Fibroblast of lung (primary cell): ENCODE measurements around the gene ZMYM4. TPM values are rescaled to one million over a fixed set of nuclear protein-coding genes. Genes with fewer than 3 reads are reported as not detected.
A peak's percentile ranks its signal among the peaks of the same experiment; 100 is the strongest.

Experiments used
- DNase-seq, 2 donors: peaks; one replicate each; pipeline versions ENCODE4 v3.0.0 to v3.0.0-alpha.2; 2010; ENCODE audit warnings: low read depth in 2 of 2
- H2AFZ ChIP-seq: 2 replicates; pipeline ENCODE4 v1.5.1; 2012; ENCODE audit warnings: low read length, control low read depth, inconsistent platforms
- H3K27ac ChIP-seq: 2 replicates; pipeline ENCODE4 v1.5.1; 2011; ENCODE audit warnings: low read length, control low read depth; ENCODE audit not compliant: insufficient read depth
- H3K27me3 ChIP-seq: 2 replicates; pipeline ENCODE4 v1.5.1; 2011; ENCODE audit warnings: mild to moderate bottlenecking, low read length; ENCODE audit not compliant: control insufficient read depth, insufficient read depth
- H3K36me3 ChIP-seq: 2 replicates; pipeline ENCODE4 v1.5.1; 2011; ENCODE audit warnings: low read length; ENCODE audit not compliant: control insufficient read depth, insufficient read depth
- H3K4me1 ChIP-seq: 2 replicates; pipeline ENCODE4 v1.5.1; 2011; ENCODE audit warnings: low read length; ENCODE audit not compliant: control insufficient read depth, insufficient read depth; ENCODE audit errors: extremely low read depth
- H3K4me2 ChIP-seq: 2 replicates; pipeline ENCODE4 v1.5.1; 2011; ENCODE audit warnings: low read length, control low read depth; ENCODE audit not compliant: insufficient read depth; ENCODE audit errors: extremely low read depth
- H3K4me3 ChIP-seq, 4 experiments: fragments of 200-600 bp in 1 of 4; sonication (generic) in 1 of 4; replicated peaks in 1 of 4; 2 replicates each; pipeline ENCODE4 v1.5.1; 2011 to 2016; ENCODE audit warnings: low read length in 4 of 4, low read depth in 3 of 4, mild to moderate bottlenecking in 3 of 4, control low read depth in 2 of 4, inconsistent platforms in 1 of 4, mixed read lengths in 1 of 4; ENCODE audit not compliant: insufficient read depth in 1 of 4; ENCODE audit errors: control extremely low read depth in 1 of 4
- H3K79me2 ChIP-seq: 2 replicates; pipeline ENCODE4 v1.5.1; 2012; ENCODE audit warnings: mild to moderate bottlenecking, low read length, inconsistent platforms; ENCODE audit not compliant: control insufficient read depth, insufficient read depth
- H3K9ac ChIP-seq: 2 replicates; pipeline ENCODE4 v1.5.1; 2011; ENCODE audit warnings: mild to moderate bottlenecking, low read length, control low read depth; ENCODE audit not compliant: insufficient read depth
- H3K9me3 ChIP-seq: 2 replicates; pipeline ENCODE4 v1.5.1; 2012; ENCODE audit warnings: low read depth, low read length; ENCODE audit not compliant: control insufficient read depth, insufficient read depth
- H4K20me1 ChIP-seq: 2 replicates; pipeline ENCODE4 v1.5.1; 2011; ENCODE audit warnings: low read length; ENCODE audit not compliant: control insufficient read depth, insufficient read depth; ENCODE audit errors: extremely low read depth
- EZH2 ChIP-seq: IDR thresholded peaks from 2 replicates; pipeline ENCODE4 v1.5.1; 2012; ENCODE audit warnings: low read length, control low read depth, mild to moderate bottlenecking; ENCODE audit errors: missing control alignments
- polyA plus RNA-seq, 2 donors: library from polyadenylated mRNA; depleted of rRNA in 1 of 2; stranded (reverse) in 1 of 2; unstranded in 1 of 2; fragments of >200 nt; gene quantifications; 2 replicates each; pipeline ENCODE4 v1.2.1, GENCODE V29; 2011 to 2012; ENCODE audit warnings: missing spikeins in 1 of 2
- total RNA-seq: library from RNA; depleted of rRNA; stranded (reverse); fragments of >200 nt; gene quantifications from 2 replicates; pipeline ENCODE4 v1.2.1, GENCODE V29; 2014
- TF ChIP-seq, protein P1 (sequence below), 2 donors: IDR thresholded peaks in 1 of 2; conservative IDR thresholded peaks in 1 of 2; 1 replicate in 1 of 2; 2 replicates in 1 of 2; pipeline ENCODE4 v1.5.1; 2011 to 2012; ENCODE audit warnings: low read length in 2 of 2, control low read depth in 1 of 2, inconsistent platforms in 1 of 2, low read depth in 1 of 2, mild to moderate bottlenecking in 1 of 2

Gene ZMYM4
- total and polyA plus RNA-seq, 2 donors (not counting 1 experiment from before 2014, with no cell fraction given): 40.5 to 54.1 TPM

GRCh38 chr1:35451125-35451528 is 182.6 kb downstream of the ZMYM4 start:
- H3K9ac ChIP-seq: no peak overlapping the region
- TF ChIP-seq, protein P1, sequence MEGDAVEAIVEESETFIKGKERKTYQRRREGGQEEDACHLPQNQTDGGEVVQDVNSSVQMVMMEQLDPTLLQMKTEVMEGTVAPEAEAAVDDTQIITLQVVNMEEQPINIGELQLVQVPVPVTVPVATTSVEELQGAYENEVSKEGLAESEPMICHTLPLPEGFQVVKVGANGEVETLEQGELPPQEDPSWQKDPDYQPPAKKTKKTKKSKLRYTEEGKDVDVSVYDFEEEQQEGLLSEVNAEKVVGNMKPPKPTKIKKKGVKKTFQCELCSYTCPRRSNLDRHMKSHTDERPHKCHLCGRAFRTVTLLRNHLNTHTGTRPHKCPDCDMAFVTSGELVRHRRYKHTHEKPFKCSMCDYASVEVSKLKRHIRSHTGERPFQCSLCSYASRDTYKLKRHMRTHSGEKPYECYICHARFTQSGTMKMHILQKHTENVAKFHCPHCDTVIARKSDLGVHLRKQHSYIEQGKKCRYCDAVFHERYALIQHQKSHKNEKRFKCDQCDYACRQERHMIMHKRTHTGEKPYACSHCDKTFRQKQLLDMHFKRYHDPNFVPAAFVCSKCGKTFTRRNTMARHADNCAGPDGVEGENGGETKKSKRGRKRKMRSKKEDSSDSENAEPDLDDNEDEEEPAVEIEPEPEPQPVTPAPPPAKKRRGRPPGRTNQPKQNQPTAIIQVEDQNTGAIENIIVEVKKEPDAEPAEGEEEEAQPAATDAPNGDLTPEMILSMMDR (conservative IDR thresholded peaks at IDR 0.05 in 1 of 2, IDR thresholded peaks at IDR 0.05 in 1 of 2; ENCODE audit: low read depth in 1 of 2, low read length in 2 of 2): peak; percentile 88
- TF ChIP-seq EZH2: no peak
- peaks cover 32% of the 10 kb centered on the region for H3K4me1 ChIP-seq
- peaks cover 6% of the 10 kb centered on the region for H3K36me3 ChIP-seq
- no peaks in the 10 kb centered on the region for H3K27me3 ChIP-seq
- no peak overlapping the region for H3K4me2 ChIP-seq
- no peak overlapping the region for H3K4me3 ChIP-seq
- peak; percentile 60 to 87 for DNase-seq
- no peaks in the 10 kb centered on the region for H4K20me1 ChIP-seq
- no peak overlapping the region for H3K27ac ChIP-seq
- no peaks in the 10 kb centered on the region for H3K9me3 ChIP-seq
- H2AFZ ChIP-seq: no peak overlapping the region
- no peaks in the 10 kb centered on the region for H3K79me2 ChIP-seq

DNA sequence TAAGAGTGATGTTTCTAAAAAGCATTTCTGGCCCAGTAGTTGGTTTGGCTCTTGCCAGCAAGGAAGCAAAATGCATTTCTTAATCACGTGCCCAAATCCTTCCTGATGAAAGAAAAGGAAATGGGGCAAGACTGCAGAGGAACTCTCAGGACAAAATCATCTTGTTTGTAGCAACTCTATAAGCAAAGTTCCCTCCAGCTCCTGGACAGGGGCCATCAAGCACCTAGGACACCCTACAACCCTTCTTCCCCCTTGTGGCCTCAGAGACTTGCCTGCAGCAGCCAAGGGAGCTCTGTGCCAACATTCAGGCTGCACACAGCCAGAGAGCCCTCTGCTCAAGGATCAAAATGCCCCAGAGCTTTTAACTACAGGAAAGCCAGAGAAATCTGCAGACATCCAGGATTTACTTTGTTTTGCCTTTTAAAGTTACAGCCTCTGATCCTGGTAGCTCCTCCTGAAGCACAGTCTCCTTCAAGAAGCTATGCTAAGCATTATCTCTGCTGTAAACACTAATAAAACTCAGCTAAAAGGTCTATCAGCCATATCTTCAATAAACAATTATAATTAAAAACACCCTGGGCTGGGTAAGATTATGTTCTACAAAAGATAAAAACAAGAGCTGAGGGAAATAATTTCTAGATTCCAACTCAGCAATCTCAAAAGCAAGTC is 183.7 kb downstream of the ZMYM4 start:
- Histone ChIP-seq H4K20me1 (no peaks in the 10 kb centered on the region), H3K9me3 (no peaks in the 10 kb centered on the region), H3K4me1 (peaks cover 32% of the 10 kb centered on the region), H3K4me3 (no peak overlapping the region), H3K36me3 (peaks cover 6% of the 10 kb centered on the region), H2AFZ (no peak overlapping the region), H3K27me3 (no peaks in the 10 kb centered on the region), H3K9ac (no peak overlapping the region), H3K4me2 (peak overlapping the region; percentile 36), H3K79me2 (no peaks in the 10 kb centered on the region), H3K27ac (peak overlapping the region; percentile 37)
- TF ChIP-seq, protein P1 (conservative IDR thresholded peaks at IDR 0.05 in 1 of 2, IDR thresholded peaks at IDR 0.05 in 1 of 2; ENCODE audit: low read depth in 1 of 2, low read length in 2 of 2): peak in 1 of 2 donors; percentile 11
- TF ChIP-seq EZH2: no peak
- DNase-seq: peak; percentile 21 to 93

- no peaks in the 10 kb centered on the region for H4K20me1 ChIP-seq
- H3K9ac ChIP-seq: no peak overlapping the region
- H3K4me3 ChIP-seq: no peak overlapping the region
- H3K27me3 ChIP-seq: no peaks in the 10 kb centered on the region
- no peaks in the 10 kb centered on the region for H3K9me3 ChIP-seq
- H3K4me1 ChIP-seq: peaks cover 28% of the 10 kb centered on the region
- H2AFZ ChIP-seq: no peak overlapping the region
- H3K36me3 ChIP-seq: peaks cover 6% of the 10 kb centered on the region
- DNase-seq: no peak
- H3K27ac ChIP-seq: no peak overlapping the region
- no peak for TF ChIP-seq EZH2
- TF ChIP-seq, protein P1 (conservative IDR thresholded peaks at IDR 0.05 in 1 of 2, IDR thresholded peaks at IDR 0.05 in 1 of 2; ENCODE audit: low read depth in 1 of 2, low read length in 2 of 2): no peak
- H3K4me2 ChIP-seq: no peak overlapping the region
- no peaks in the 10 kb centered on the region for H3K79me2 ChIP-seq
These were observed 184.5 kb downstream of the ZMYM4 start for GRCh38 chr1:35453031-35453430.
